GM12865 (cell line): ENCODE data around the gene SMPD3.
A peak's percentile ranks its signal among the peaks of the same experiment; 100 is the strongest.

Source experiments
- DNase-seq: peaks from one replicate; pipeline ENCODE4 v3.0.0; 2010; ENCODE audit warnings: low read depth
- H3K4me3 ChIP-seq: 2 replicates; pipeline ENCODE4 v1.5.1; 2011; ENCODE audit warnings: mild to moderate bottlenecking, low read depth, low read length, control low read depth
- TF ChIP-seq, protein P1 (sequence below): IDR thresholded peaks from 2 replicates; pipeline ENCODE4 v1.5.1; 2011; ENCODE audit warnings: low read length, control low read depth, low read depth, inconsistent platforms; ENCODE audit not compliant: insufficient read depth; ENCODE audit errors: missing control alignments

The SMPD3 gene

GRCh38 chr16:68436581-68436980 lies 11.7 kb downstream of the SMPD3 start:
- no peak overlapping the region for H3K4me3 ChIP-seq
- peak; percentile 50 for DNase-seq
- TF ChIP-seq, protein P1, sequence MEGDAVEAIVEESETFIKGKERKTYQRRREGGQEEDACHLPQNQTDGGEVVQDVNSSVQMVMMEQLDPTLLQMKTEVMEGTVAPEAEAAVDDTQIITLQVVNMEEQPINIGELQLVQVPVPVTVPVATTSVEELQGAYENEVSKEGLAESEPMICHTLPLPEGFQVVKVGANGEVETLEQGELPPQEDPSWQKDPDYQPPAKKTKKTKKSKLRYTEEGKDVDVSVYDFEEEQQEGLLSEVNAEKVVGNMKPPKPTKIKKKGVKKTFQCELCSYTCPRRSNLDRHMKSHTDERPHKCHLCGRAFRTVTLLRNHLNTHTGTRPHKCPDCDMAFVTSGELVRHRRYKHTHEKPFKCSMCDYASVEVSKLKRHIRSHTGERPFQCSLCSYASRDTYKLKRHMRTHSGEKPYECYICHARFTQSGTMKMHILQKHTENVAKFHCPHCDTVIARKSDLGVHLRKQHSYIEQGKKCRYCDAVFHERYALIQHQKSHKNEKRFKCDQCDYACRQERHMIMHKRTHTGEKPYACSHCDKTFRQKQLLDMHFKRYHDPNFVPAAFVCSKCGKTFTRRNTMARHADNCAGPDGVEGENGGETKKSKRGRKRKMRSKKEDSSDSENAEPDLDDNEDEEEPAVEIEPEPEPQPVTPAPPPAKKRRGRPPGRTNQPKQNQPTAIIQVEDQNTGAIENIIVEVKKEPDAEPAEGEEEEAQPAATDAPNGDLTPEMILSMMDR: peak; percentile 27

- no peak for DNase-seq
- no peak overlapping the region for H3K4me3 ChIP-seq
- TF ChIP-seq, protein P1: no peak
Measured at GRCh38 chr16:68434624-68435210, 13.6 kb downstream of the SMPD3 start.

DNA sequence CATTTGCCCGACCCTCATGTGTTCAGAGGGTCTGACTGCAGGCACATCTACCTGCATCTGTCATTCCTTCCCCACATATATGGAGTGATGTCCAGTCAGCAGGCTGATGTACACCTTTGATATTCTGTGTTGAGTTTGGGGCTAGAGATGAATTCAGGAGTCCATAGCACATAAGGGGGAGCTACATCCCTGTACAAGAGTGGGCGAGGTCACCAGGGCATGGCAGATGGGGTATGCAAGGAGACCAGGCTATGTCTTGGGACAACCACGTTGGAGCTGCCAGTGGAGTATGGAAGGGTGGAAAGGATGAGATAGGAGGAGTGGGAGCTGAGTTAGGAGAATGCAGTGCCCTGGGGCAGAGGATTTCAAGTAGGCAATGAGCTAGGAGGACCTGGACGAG lies 15.0 kb downstream of the SMPD3 start:
- DNase-seq: no peak
- TF ChIP-seq, protein P1: no peak
- no peak overlapping the region for H3K4me3 ChIP-seq

- no peak overlapping the region for H3K4me3 ChIP-seq
- TF ChIP-seq, protein P1: no peak
- no peak for DNase-seq
Measured at GRCh38 chr16:68432701-68433100, 15.6 kb downstream of the SMPD3 start.

DNA sequence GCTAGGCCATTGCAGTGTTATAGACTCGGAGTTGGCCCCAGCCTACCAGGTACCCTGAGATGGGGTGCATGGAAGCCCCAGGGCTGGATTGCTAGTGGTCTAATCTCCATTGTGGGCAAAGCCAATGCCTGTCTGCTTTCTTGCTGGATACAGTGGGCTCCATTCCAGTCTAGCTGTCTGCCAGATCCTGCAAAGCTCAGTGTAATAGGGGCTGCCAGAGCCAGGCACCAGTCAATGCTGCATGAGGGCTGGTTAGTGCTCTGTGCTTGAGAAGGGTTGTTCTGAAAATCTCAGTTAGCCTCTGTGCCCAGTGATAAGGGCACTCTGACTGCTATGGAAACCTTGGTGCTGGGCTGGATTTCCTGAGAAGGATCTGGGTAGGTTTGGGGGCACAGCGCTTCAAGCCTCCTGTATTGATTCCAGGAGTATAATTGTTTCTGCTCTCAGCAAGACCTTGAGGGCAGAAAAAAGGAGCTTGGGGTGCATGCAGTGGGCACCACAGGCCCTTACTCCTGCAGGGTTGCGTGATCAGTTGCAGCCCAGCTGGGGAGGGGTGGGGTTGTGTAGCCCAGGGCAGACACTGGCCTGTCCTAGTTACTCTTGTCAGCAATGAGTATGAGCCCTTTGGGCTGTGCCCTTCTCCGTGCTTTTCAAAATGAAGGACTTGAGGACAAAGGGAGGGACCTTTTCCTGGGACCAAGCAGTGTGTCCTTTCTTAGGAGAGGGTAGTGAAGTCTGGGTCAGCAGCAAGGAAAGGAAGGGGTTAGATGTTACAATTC lies 19.0 kb downstream of the SMPD3 start:
- TF ChIP-seq, protein P1: no peak
- no peak for DNase-seq

GRCh38 chr16:68427649-68428303 lies 20.5 kb downstream of the SMPD3 start:
- TF ChIP-seq, protein P1: no peak
- H3K4me3 ChIP-seq: no peak overlapping the region
- DNase-seq: no peak

More for the DNA sequence above, 19.0 kb downstream of the SMPD3 start:
- H3K4me3 ChIP-seq: no peak overlapping the region

DNA sequence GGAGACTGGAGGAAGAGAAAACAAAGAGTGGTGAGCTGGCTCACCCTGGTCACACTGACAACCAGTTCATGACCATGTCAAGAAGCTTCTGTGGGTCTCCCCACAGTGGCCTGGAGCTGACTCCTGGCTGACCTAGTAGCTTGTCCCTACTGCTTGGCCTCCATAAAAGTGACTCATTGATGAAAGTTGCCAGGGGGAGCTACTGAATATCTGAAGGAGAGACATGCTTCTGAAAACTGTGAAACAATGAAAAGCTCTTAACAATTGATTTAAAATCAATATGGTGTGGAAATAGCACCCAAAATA lies 22.0 kb downstream of the SMPD3 start:
- H3K4me3 ChIP-seq: no peak overlapping the region
- TF ChIP-seq, protein P1: no peak
- no peak for DNase-seq
